OCI-LY3 (cell line): ENCODE data around the gene TSPAN9.

Experiments
- H2AFZ ChIP-seq: fragments of 200-600, 300-600 bp; shearing (Covaris generic); 2 replicates; pipeline ENCODE4 v1.6.0; 2014; ENCODE audit warnings: antibody characterized with exemption, low read depth, low read length
- H3K27ac ChIP-seq: fragments of 200-600, 300-600 bp; sonication (generic); 2 replicates; pipeline ENCODE4 v1.5.1; 2014; ENCODE audit warnings: mild to moderate bottlenecking, low read length, moderate library complexity, mixed read lengths
- H3K27me3 ChIP-seq: fragments of 200-600, 300-600 bp; sonication (generic); 2 replicates; pipeline ENCODE4 v1.6.1; 2014; ENCODE audit warnings: low read depth, low read length, mixed read lengths
- H3K36me3 ChIP-seq: fragments of 200-600, 300-600 bp; sonication (generic); replicated peaks from 2 replicates; pipeline ENCODE3; 2014; ENCODE audit warnings: low read depth, low read length, mixed read lengths
- H3K4me1 ChIP-seq: fragments of 300-600, 200-600 bp; sonication (generic); 2 replicates; pipeline ENCODE4 v1.6.1; 2014; ENCODE audit warnings: low read length, mixed read lengths
- H3K4me2 ChIP-seq: fragments of 200-600, 300-600 bp; sonication (generic); 2 replicates; pipeline ENCODE4 v1.6.1; 2014; ENCODE audit warnings: low read length, mixed read lengths
- H3K4me3 ChIP-seq: fragments of 300-600, 200-600 bp; sonication (generic); 2 replicates; pipeline ENCODE4 v1.5.1; 2014; ENCODE audit warnings: antibody characterized with exemption, mild to moderate bottlenecking, low read length, moderate library complexity
- H3K79me2 ChIP-seq: fragments of 300-600, 200-600 bp; shearing (Covaris generic); 2 replicates; pipeline ENCODE4 v1.6.1; 2014; ENCODE audit warnings: mild to moderate bottlenecking, low read length, mixed read lengths
- H3K9ac ChIP-seq: fragments of 300-600, 200-600 bp; shearing (Covaris generic); 2 replicates; pipeline ENCODE4 v1.6.0; 2014; ENCODE audit warnings: mild to moderate bottlenecking, low read length, moderate library complexity
- H3K9me3 ChIP-seq: fragments of 200-600, 300-600 bp; shearing (Covaris generic); 2 replicates; pipeline ENCODE4 v1.6.1; 2014; ENCODE audit warnings: low read length, mixed read lengths; ENCODE audit not compliant: insufficient read depth
- H4K20me1 ChIP-seq: fragments of 200-600, 300-600 bp; sonication (generic); 2 replicates; pipeline ENCODE4 v1.6.1; 2016; ENCODE audit warnings: low read length, mixed read lengths; ENCODE audit not compliant: insufficient read depth
- CTCF ChIP-seq: fragments of 200-600, 300-600 bp; sonication (generic); IDR thresholded peaks from 2 replicates; pipeline ENCODE4 v1.5.1; 2014; ENCODE audit warnings: antibody characterized with exemption, low read length, low read depth
- EZH2phosphoT487 ChIP-seq: fragments of 200-600 bp; shearing (Covaris generic); IDR thresholded peaks from 2 replicates; pipeline ENCODE4 v1.6.1; 2018; ENCODE audit warnings: antibody characterized with exemption, mixed run types, low read depth

Gene TSPAN9

GRCh38 chr12:3250034-3250433 lies 172.9 kb downstream of the TSPAN9 start:
- Histone ChIP-seq H3K27me3 (peaks cover 13% of the 10 kb centered on the region; the same call in 1 of the 2 replicates), H3K27ac (no peak overlapping the region), H3K79me2 (no peaks in the 10 kb centered on the region), H3K4me1 (peaks cover 14% of the 10 kb centered on the region), H4K20me1 (no peaks in the 10 kb centered on the region), H2AFZ (no peak overlapping the region), H3K4me3 (no peak overlapping the region), H3K9ac (no peak overlapping the region), H3K36me3 (no peaks in the 10 kb centered on the region), H3K9me3 (no peaks in the 10 kb centered on the region), H3K4me2 (no peak overlapping the region)
- TF ChIP-seq CTCF (no peak), EZH2phosphoT487 (no peak)

GRCh38 chr12:3250576-3250975 lies 173.4 kb downstream of the TSPAN9 start:
- H3K4me1 ChIP-seq: peaks cover 14% of the 10 kb centered on the region
- no peaks in the 10 kb centered on the region for H3K79me2 ChIP-seq
- no peaks in the 10 kb centered on the region for H3K36me3 ChIP-seq
- peaks cover 13% of the 10 kb centered on the region; the same call in 1 of the 2 replicates for H3K27me3 ChIP-seq
- H3K9me3 ChIP-seq: no peaks in the 10 kb centered on the region
- H2AFZ ChIP-seq: no peak overlapping the region
- TF ChIP-seq EZH2phosphoT487 (no peak), CTCF (no peak)
- no peak overlapping the region for H3K27ac ChIP-seq
- no peak overlapping the region for H3K4me3 ChIP-seq
- H3K4me2 ChIP-seq: no peak overlapping the region
- no peak overlapping the region for H3K9ac ChIP-seq
- no peaks in the 10 kb centered on the region for H4K20me1 ChIP-seq

- Histone ChIP-seq H3K36me3 (no peaks in the 10 kb centered on the region), H4K20me1 (no peaks in the 10 kb centered on the region), H3K4me1 (peaks cover 14% of the 10 kb centered on the region), H3K27ac (no peak overlapping the region), H3K4me3 (no peak overlapping the region), H3K9ac (no peak overlapping the region), H3K79me2 (no peaks in the 10 kb centered on the region), H2AFZ (no peak overlapping the region), H3K27me3 (peaks cover 13% of the 10 kb centered on the region; the same call in 1 of the 2 replicates), H3K4me2 (no peak overlapping the region), H3K9me3 (no peaks in the 10 kb centered on the region)
- TF ChIP-seq CTCF (no peak), EZH2phosphoT487 (no peak)
Measured at GRCh38 chr12:3251067-3251466, 173.9 kb downstream of the TSPAN9 start.

- no peak overlapping the region for H3K27ac ChIP-seq
- TF ChIP-seq CTCF (no peak), EZH2phosphoT487 (no peak)
Measured at GRCh38 chr12:3251691-3252090, 174.5 kb downstream of the TSPAN9 start.

More at GRCh38 chr12:3251691-3252090, 174.5 kb downstream of the TSPAN9 start:
- Histone ChIP-seq H3K4me3 (no peak overlapping the region), H3K9ac (no peak overlapping the region), H3K36me3 (no peaks in the 10 kb centered on the region), H3K4me2 (no peak overlapping the region), H3K27me3 (peaks cover 13% of the 10 kb centered on the region; the same call in 1 of the 2 replicates), H3K9me3 (no peaks in the 10 kb centered on the region), H3K4me1 (peaks cover 14% of the 10 kb centered on the region), H4K20me1 (no peaks in the 10 kb centered on the region), H2AFZ (no peak overlapping the region), H3K79me2 (no peaks in the 10 kb centered on the region)
